Effector memory CD4-positive, alpha-beta T cell (primary cell): Measurements from ENCODE around the gene XPO6.

Experiments
- DNase-seq, 3 donors: peaks; one replicate each; pipeline ENCODE4 v3.0.0-alpha.2; 2020
- H3K27ac ChIP-seq: 2 replicates; pipeline ENCODE4 v1.7.0; 2013; ENCODE audit warnings: mild to moderate bottlenecking, low read length, moderate library complexity; ENCODE audit not compliant: insufficient read depth, poor library complexity, severe bottlenecking
- H3K27me3 ChIP-seq: replicated peaks from 2 replicates; pipeline ENCODE4 v1.7.0; 2013; ENCODE audit warnings: mild to moderate bottlenecking, low read length; ENCODE audit not compliant: insufficient read depth, control insufficient read depth, poor library complexity, severe bottlenecking
- H3K36me3 ChIP-seq: 2 replicates; pipeline ENCODE4 v1.7.0; 2013; ENCODE audit warnings: mild to moderate bottlenecking, low read length, moderate library complexity; ENCODE audit not compliant: control insufficient read depth, insufficient read depth
- H3K4me1 ChIP-seq: 2 replicates; pipeline ENCODE4 v1.7.0; 2013; ENCODE audit warnings: low read length, mild to moderate bottlenecking; ENCODE audit not compliant: control insufficient read depth, insufficient read depth, poor library complexity, severe bottlenecking
- H3K4me3 ChIP-seq: 2 replicates; pipeline ENCODE4 v1.7.0; 2013; ENCODE audit warnings: low read length, low read depth, mild to moderate bottlenecking; ENCODE audit not compliant: insufficient read depth, poor library complexity, severe bottlenecking
- H3K9me3 ChIP-seq: 2 replicates; pipeline ENCODE4 v1.7.0; 2013; ENCODE audit warnings: mild to moderate bottlenecking, low read length, moderate library complexity; ENCODE audit not compliant: control insufficient read depth

XPO6 gene

GRCh38 chr16:28200661-28201060 is 11.1 kb downstream of the XPO6 start:
- Histone ChIP-seq H3K4me1 (peaks cover 18% of the 10 kb centered on the region), H3K27me3 (no peaks in the 10 kb centered on the region), H3K36me3 (peaks cover 49% of the 10 kb centered on the region), H3K27ac (peak overlapping the region; percentile 40), H3K9me3 (no peaks in the 10 kb centered on the region), H3K4me3 (no peak overlapping the region)
- DNase-seq = no peak

DNA sequence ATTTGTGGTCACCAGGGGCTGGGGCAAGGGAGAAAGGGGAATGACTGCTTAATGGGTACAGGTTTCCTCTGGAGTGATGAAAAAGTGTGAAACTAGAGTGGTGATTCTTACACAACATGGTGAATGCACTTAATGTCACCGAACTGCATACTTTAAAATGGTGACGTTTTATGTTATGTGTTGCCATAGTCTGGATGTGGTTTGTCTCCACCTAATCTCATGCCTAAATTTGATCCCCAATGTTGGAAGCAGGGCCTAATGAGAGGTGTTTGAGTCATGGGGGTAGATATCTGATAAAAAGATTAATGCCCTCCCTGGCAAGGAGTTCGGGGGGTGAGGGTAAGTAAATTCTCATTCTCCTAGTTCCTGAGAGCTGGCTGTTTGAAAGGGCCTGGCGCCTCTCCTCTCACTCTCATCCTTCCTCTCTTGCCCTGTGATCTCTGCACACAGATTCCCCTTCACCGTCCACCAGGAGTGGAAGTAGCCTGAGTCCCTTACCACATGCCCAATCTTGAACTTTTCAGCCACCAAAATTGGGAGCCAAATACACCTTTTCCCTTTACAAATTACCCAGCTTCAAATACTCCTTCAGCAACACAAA is 15.3 kb downstream of the XPO6 start:
- H3K4me3 ChIP-seq = no peak overlapping the region
- H3K4me1 ChIP-seq = peaks cover 35% of the 10 kb centered on the region
- H3K9me3 ChIP-seq = no peaks in the 10 kb centered on the region
- peaks cover 16% of the 10 kb centered on the region for H3K36me3 ChIP-seq
- H3K27ac ChIP-seq = peak overlapping the region; percentile 34
- H3K27me3 ChIP-seq = no peaks in the 10 kb centered on the region
- DNase-seq = no peak

DNA sequence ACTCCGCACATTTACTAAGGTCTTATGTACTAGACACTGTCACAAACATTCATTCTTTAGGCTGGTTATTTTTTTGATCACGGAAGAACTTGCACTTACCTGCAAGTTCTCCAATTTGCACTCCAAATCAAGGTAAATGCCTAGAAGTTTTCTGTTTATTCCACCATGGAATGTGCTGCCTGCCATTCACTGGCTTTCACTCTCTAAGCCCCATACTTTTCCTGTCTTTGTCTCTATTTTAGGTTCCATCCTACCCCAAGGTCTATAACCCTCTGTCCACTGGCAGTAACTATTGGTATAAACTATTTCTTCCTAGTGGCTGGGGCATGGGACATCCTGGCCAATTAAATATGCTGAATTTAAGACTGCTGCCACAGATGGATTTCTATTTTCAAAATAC is 15.9 kb downstream of the XPO6 start:
- Histone ChIP-seq H3K4me3 (no peak overlapping the region), H3K9me3 (no peaks in the 10 kb centered on the region), H3K27me3 (no peaks in the 10 kb centered on the region), H3K27ac (peak overlapping the region; percentile 20), H3K4me1 (peaks cover 38% of the 10 kb centered on the region), H3K36me3 (peaks cover 12% of the 10 kb centered on the region)
- no peak for DNase-seq

DNA sequence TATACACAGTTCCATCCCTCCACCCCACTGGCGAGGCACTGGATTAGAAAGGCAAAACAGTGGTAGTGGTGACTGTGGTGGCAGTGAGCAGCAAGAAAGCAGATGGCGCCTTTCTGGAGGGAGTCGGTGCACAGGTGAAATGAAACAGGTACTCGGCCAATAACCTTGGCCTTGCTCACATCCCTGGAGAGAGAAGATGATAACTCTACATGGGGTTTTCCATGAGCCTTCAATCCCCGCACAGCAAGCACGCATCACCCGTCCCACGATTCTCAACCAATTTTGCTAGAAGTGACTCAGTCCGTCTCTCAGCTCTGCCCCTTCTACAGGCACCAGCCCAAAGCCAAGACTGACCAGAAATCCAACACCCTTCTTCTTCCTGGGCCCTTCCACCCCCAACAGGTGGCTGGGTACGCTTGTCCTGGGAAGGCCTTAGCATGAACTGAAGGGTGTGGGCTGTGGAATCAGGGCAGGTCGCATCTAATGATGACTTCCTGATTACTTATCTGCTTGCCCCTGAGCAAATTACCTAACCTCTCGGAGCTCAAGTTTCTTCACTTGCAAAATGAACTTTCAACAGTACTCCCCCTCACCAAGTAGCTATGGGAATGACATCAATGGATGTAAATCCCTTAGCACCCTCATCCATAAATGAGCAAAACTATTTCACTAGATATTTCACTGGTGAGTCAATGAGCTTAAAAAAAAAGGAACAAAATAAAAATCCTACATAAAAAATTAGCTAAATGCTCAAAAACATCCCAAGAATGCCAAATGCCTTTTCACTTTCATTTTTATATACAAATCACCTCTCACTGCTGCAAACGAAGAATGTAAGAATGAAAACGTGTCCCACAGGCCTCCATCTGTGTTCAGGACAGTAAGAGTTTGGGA is 18.0 kb downstream of the XPO6 start:
- peak in 2 of 3 donors; percentile 3 to 31 for DNase-seq
- peaks cover 47% of the 10 kb centered on the region for H3K4me1 ChIP-seq
- H3K9me3 ChIP-seq = no peaks in the 10 kb centered on the region
- H3K27me3 ChIP-seq = no peaks in the 10 kb centered on the region
- peak overlapping the region; percentile 28 for H3K4me3 ChIP-seq
- peaks cover 4% of the 10 kb centered on the region for H3K36me3 ChIP-seq
- H3K27ac ChIP-seq = peak overlapping the region; percentile 95

DNA sequence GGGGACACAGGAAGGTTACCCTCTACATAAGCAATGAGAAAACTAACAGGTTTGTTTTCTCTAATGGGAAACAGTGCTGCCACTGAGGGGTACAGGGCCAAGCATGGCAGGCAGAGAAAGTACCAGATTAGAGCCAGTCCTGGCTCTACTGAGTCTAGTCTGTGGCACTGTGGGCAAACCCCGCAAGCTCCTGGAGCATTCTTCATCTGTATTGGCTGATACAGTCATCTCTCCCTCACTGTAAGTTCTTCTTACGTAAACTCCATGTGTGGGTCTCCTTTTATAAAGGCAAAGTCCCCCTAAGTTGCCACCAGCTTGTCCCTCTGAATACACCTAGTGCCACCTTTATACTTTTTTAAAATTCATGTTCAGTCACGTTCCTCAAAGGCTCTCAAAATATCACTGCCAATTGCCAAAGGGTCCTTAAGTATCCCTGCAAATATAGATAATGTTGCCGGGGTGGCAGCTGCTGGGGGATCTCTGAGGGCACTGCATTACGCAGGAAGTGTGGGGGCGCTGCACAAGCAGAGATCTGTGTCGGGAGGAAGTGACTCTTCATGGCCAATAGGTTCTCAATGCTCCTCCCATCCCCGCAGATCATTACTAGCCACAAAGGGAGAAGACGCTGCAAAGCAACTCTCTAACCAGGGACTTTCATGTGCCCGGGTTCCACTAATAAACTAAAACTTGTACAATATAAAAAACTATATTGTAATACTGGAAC is 18.8 kb downstream of the XPO6 start:
- H3K9me3 ChIP-seq = no peaks in the 10 kb centered on the region
- H3K36me3 ChIP-seq = peaks cover 4% of the 10 kb centered on the region
- DNase-seq = peak; percentile 61 to 66 (median 62)
- H3K27me3 ChIP-seq = no peaks in the 10 kb centered on the region
- H3K4me3 ChIP-seq = peak overlapping the region; percentile 28
- peak overlapping the region; percentile 95 for H3K27ac ChIP-seq
- H3K4me1 ChIP-seq = peaks cover 55% of the 10 kb centered on the region

DNA sequence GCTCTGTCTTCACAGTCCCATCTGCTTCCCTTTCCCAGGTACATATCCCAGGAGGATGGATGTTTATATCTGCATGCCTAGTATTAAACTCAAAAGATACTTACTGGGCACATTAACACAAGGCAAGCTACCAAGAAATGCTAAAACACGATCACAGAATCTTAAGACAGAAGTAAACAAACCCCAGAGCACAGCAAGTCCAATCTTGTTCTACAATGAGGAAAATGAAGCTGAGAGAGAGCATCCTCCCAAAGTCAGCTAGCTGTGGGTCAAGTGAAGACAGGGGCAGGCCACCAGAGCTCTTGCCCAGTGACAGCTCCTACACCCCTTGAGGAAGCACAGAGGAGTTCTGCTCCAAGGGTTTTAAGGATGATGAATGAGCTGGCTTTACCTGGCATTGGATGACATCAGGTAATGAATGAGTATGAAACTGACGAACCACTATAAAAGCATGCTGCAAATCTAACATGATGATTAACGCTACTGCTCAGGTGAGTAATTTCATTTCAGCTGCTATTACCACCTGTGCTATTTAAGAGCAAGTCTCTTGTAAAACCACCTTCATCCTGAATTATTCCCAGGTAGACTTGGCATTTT is 20.3 kb downstream of the XPO6 start:
- H3K27ac ChIP-seq = peak overlapping the region; percentile 95
- H3K4me3 ChIP-seq = no peak overlapping the region
- H3K9me3 ChIP-seq = no peaks in the 10 kb centered on the region
- H3K27me3 ChIP-seq = no peaks in the 10 kb centered on the region
- DNase-seq = no peak
- peaks cover 66% of the 10 kb centered on the region for H3K4me1 ChIP-seq
- peaks cover 3% of the 10 kb centered on the region for H3K36me3 ChIP-seq

GRCh38 chr16:28189245-28189644 is 22.5 kb downstream of the XPO6 start:
- H3K27me3 ChIP-seq = no peaks in the 10 kb centered on the region
- H3K9me3 ChIP-seq = no peaks in the 10 kb centered on the region
- DNase-seq = peak in 1 of 3 donors; percentile 9
- peaks cover 65% of the 10 kb centered on the region for H3K4me1 ChIP-seq
- H3K27ac ChIP-seq = peak overlapping the region; percentile 76
- H3K4me3 ChIP-seq = no peak overlapping the region
- H3K36me3 ChIP-seq = no peaks in the 10 kb centered on the region

DNA sequence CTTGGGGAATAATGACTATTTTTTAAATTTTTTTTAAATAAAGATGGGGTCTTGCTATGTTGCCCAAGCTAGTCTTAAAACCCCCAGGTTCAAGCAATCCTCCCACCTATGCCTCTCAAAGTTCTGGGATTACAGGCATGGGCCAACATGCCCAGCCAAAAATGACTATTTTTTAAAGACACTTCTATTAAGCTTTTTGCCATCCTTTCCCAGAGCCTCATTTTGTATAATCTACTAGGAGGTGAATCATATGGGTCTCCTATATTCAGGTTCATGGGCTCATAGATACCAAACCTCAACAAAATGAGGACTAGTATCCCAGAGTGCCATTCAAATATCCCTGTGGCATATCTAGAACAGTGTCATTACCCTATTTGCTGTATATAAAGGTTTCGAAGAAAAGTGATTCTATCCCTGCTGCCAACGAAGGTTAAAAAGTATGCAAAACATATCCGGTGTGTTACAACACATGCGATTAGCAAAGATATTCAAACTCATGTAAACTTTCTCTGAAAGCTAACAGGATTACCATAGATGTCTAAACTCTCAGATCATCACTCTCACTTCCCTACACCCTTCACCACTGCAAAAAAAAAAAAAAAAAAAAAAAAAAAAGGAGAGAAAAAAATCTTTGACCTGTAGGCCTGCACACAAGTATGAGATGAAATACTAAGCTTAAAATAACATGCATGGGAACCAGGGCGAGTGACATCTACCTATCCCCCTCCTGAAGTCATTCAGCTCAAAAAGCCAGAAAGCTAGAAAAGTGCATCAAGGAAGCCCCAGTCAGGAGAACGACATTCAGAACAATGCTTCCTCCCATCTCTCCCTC is 23.5 kb downstream of the XPO6 start:
- H3K27me3 ChIP-seq = no peaks in the 10 kb centered on the region
- no peak overlapping the region for H3K4me3 ChIP-seq
- H3K9me3 ChIP-seq = no peaks in the 10 kb centered on the region
- H3K4me1 ChIP-seq = peaks cover 56% of the 10 kb centered on the region
- no peak for DNase-seq
- H3K27ac ChIP-seq = peak overlapping the region; percentile 76
- no peaks in the 10 kb centered on the region for H3K36me3 ChIP-seq

DNA sequence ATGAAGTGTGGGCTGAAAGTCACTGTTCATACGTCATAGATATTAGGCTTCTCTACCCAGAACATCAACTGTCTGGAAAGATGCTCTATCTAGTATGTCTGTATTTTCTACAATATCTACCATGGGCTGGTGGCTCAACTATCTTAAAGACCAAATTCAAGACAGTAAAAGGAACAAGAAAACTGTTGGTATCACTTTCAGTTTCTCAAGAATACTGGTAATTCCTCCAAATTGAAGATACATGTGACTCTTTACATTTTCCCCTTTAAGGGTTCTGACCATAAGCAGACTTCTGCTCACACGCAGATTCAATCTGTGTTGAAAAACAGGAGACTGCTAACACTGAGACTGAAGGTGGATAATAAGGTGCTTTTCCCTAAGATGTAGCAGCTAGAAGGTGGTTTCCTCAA is 24.2 kb downstream of the XPO6 start:
- Histone ChIP-seq H3K27ac (peak overlapping the region; percentile 76), H3K4me3 (peak overlapping the region; percentile 14), H3K27me3 (no peaks in the 10 kb centered on the region), H3K36me3 (no peaks in the 10 kb centered on the region), H3K9me3 (no peaks in the 10 kb centered on the region), H3K4me1 (peaks cover 50% of the 10 kb centered on the region)
- no peak for DNase-seq
